HepG2 (cell line): Measurements from ENCODE around the gene ACAA2. TPM values are rescaled to one million over a fixed set of nuclear protein-coding genes. Genes with fewer than 3 reads are reported as not detected.
A peak's percentile ranks its signal among the peaks of the same experiment; 100 is the strongest.

ENCODE experiments used
- DPF2 ChIP-seq: sonication (generic); formaldehyde crosslinking; IDR thresholded peaks from 2 replicates; pipeline ENCODE4 v1.4.0; 2020; ENCODE audit warnings: mild to moderate bottlenecking, low read depth, missing genetic modification reagents, borderline replicate concordance
- ETV5 ChIP-seq: IDR thresholded peaks from 2 replicates; pipeline ENCODE4 v1.6.1; 2018; ENCODE audit warnings: missing biosample characterization, missing genetic modification reagents, inconsistent platforms, borderline replicate concordance
- FOXP4 ChIP-seq: sonication (generic); formaldehyde crosslinking; IDR thresholded peaks from 2 replicates; pipeline ENCODE4 v1.4.0; 2020; ENCODE audit warnings: missing genetic modification reagents
- HOXA3 ChIP-seq: sonication (generic); formaldehyde crosslinking; IDR thresholded peaks from 2 replicates; pipeline ENCODE4 v1.5.0; 2020; ENCODE audit warnings: missing genetic modification reagents
- NFIC ChIP-seq: IDR thresholded peaks from 2 replicates; pipeline ENCODE4 v1.6.1; 2012; ENCODE audit warnings: mild to moderate bottlenecking, low read length, inconsistent platforms
- RAD21 ChIP-seq: fragments of 450-650 bp; formaldehyde crosslinking; IDR thresholded peaks from 2 replicates; pipeline ENCODE4 v1.5.0; 2020; ENCODE audit warnings: mild to moderate bottlenecking
- SP2 ChIP-seq: sonication (generic); formaldehyde crosslinking; IDR thresholded peaks from 2 replicates; pipeline ENCODE4 v1.5.1; 2020; ENCODE audit warnings: mild to moderate bottlenecking, missing genetic modification reagents
- THAP8 ChIP-seq: sonication (generic); formaldehyde crosslinking; IDR thresholded peaks from 2 replicates; pipeline ENCODE4 v1.5.1; 2020; ENCODE audit warnings: missing genetic modification reagents, mild to moderate bottlenecking, borderline replicate concordance
- ZBTB49 ChIP-seq: sonication (generic); formaldehyde crosslinking; IDR thresholded peaks from 2 replicates; pipeline ENCODE4 v1.4.0; 2020; ENCODE audit warnings: missing genetic modification reagents, borderline replicate concordance
- ZBTB7B ChIP-seq: sonication (generic); formaldehyde crosslinking; IDR thresholded peaks from 2 replicates; pipeline ENCODE4 v1.4.0; 2020; ENCODE audit warnings: missing genetic modification reagents
- ZNF225 ChIP-seq: sonication (generic); formaldehyde crosslinking; IDR thresholded peaks from 2 replicates; pipeline ENCODE4 v1.4.0; 2020; ENCODE audit warnings: mild to moderate bottlenecking, missing genetic modification reagents
- ZNF512B ChIP-seq: sonication (generic); formaldehyde crosslinking; IDR thresholded peaks from 2 replicates; pipeline ENCODE4 v1.5.1; 2020; ENCODE audit warnings: missing genetic modification reagents, mild to moderate bottlenecking, borderline replicate concordance
- ZNF674 ChIP-seq: sonication (generic); formaldehyde crosslinking; IDR thresholded peaks from 2 replicates; pipeline ENCODE4 v1.5.0; 2020; ENCODE audit warnings: low read depth, mild to moderate bottlenecking, missing genetic modification reagents
- polyA plus RNA-seq, 8 experiments: library from polyadenylated mRNA; depleted of rRNA in 3 of 8; stranded (reverse) in 7 of 8; unstranded in 1 of 8; fragments of >200 nt; fragmentation: Illumina TruSeq in 4 of 8; extraction: Trizol in 4 of 8; gene quantifications; 2 replicates each; pipeline versions ENCODE4 v1.2.1 to v1.2.3, GENCODE V29; 2011 to 2016; ENCODE audit warnings: low read depth in 4 of 8, missing spikeins in 1 of 8, mixed read lengths in 1 of 8; ENCODE audit not compliant: insufficient read depth in 1 of 8
- total RNA-seq, 5 experiments: library from RNA; depleted of rRNA; stranded (reverse); fragments of >200 nt; fragmentation: Illumina TruSeq; extraction: Trizol; gene quantifications; 2 replicates each; pipeline ENCODE4 v1.2.3, GENCODE V29; 2016; ENCODE audit warnings: low read depth in 1 of 5
- TF ChIP-seq, protein P1 (sequence below): sonication (generic); formaldehyde crosslinking; IDR thresholded peaks from 2 replicates; pipeline ENCODE4 v1.4.0; 2020; ENCODE audit warnings: missing genetic modification reagents

ACAA2 gene
- total and polyA plus RNA-seq, 2 of the 13 experiments (the other 11 are each of a cell fraction or from before 2014, with no cell fraction given), result 51.6 to 182 TPM

GRCh38 chr18:49813319-49814146 is at the start of gene ACAA2 (continued):
- TF ChIP-seq NFIC, result no peak
- no peak for TF ChIP-seq ZNF674 (CRISPR knock-in tag)
- TF ChIP-seq HOXA3, result peak; percentile 44; the same call in 1 of the 2 replicates
- TF ChIP-seq THAP8 (CRISPR knock-in tag), result no peak
- TF ChIP-seq SP2 (CRISPR knock-in tag), result no peak
- TF ChIP-seq, protein P1, sequence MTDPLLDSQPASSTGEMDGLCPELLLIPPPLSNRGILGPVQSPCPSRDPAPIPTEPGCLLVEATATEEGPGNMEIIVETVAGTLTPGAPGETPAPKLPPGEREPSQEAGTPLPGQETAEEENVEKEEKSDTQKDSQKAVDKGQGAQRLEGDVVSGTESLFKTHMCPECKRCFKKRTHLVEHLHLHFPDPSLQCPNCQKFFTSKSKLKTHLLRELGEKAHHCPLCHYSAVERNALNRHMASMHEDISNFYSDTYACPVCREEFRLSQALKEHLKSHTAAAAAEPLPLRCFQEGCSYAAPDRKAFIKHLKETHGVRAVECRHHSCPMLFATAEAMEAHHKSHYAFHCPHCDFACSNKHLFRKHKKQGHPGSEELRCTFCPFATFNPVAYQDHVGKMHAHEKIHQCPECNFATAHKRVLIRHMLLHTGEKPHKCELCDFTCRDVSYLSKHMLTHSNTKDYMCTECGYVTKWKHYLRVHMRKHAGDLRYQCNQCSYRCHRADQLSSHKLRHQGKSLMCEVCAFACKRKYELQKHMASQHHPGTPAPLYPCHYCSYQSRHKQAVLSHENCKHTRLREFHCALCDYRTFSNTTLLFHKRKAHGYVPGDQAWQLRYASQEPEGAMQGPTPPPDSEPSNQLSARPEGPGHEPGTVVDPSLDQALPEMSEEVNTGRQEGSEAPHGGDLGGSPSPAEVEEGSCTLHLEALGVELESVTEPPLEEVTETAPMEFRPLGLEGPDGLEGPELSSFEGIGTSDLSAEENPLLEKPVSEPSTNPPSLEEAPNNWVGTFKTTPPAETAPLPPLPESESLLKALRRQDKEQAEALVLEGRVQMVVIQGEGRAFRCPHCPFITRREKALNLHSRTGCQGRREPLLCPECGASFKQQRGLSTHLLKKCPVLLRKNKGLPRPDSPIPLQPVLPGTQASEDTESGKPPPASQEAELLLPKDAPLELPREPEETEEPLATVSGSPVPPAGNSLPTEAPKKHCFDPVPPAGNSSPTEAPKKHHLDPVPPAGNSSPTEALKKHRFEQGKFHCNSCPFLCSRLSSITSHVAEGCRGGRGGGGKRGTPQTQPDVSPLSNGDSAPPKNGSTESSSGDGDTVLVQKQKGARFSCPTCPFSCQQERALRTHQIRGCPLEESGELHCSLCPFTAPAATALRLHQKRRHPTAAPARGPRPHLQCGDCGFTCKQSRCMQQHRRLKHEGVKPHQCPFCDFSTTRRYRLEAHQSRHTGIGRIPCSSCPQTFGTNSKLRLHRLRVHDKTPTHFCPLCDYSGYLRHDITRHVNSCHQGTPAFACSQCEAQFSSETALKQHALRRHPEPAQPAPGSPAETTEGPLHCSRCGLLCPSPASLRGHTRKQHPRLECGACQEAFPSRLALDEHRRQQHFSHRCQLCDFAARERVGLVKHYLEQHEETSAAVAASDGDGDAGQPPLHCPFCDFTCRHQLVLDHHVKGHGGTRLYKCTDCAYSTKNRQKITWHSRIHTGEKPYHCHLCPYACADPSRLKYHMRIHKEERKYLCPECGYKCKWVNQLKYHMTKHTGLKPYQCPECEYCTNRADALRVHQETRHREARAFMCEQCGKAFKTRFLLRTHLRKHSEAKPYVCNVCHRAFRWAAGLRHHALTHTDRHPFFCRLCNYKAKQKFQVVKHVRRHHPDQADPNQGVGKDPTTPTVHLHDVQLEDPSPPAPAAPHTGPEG (CRISPR knock-in tag), result peak; percentile 26; the same call in 1 of the 2 replicates
- 0 out of 2 replicates have a peak, but pooled peaks have one; percentile 9 for TF ChIP-seq FOXP4 (CRISPR knock-in tag)
- TF ChIP-seq ZBTB49 (CRISPR knock-in tag), result no peak
- TF ChIP-seq ZNF512B, result no peak
- TF ChIP-seq DPF2 (CRISPR knock-in tag), result peak; percentile 29; the same call in 1 of the 2 replicates
- peak; percentile 73 for TF ChIP-seq ETV5
- peak; percentile 30; the same call in 1 of the 2 replicates for TF ChIP-seq ZNF225 (CRISPR knock-in tag)
- peak; percentile 82 for TF ChIP-seq ZBTB7B (CRISPR knock-in tag)
- TF ChIP-seq RAD21 (CRISPR knock-in tag), result no peak
